GM21717 (cell line): ENCODE results near the gene GABRR2.

Experiments used
- ATAC-seq: cut with Tn5 transposase; IDR thresholded peaks from one replicate; pipeline ENCODE4 v1.9.1; 2021; ENCODE audit warnings: mild to moderate bottlenecking, moderate library complexity; ENCODE audit not compliant: unreplicated experiment

The GABRR2 gene

DNA sequence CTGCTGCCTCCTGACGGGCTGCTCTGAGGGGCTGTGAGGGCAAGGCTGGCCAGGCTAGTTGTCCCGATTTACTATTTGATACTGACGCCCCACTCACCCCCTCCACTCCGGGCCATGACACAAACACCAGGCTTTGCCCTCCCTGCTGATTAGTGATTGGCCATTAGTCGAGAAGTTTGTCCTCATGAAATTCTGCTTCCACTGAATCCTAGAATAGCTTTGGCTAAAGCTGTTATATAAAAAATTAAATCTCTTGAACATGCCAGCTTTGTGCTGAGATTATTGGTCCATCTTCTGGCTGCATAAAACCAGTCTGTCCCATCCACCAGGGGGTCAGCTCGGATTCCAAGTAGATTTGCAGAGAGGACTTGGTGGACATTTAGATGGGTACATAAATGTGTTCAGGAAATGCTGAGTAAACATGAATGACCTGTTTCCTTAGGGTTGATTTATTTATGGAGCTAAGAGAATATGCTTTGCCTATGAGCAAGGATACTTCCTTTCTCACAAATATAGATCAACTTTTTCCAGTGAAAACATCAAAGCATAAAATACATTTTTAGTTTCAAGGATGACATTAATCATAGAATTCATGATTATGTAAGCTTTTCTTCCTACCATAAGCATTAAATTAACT, at the start of gene GABRR2:
Gene GABRR2, minus strand, starts transcription at position 51 of the 637 bp plus-strand sequence. CDS start 134 bp downstream, outside the sequence.
- ATAC-seq, result no peak

DNA sequence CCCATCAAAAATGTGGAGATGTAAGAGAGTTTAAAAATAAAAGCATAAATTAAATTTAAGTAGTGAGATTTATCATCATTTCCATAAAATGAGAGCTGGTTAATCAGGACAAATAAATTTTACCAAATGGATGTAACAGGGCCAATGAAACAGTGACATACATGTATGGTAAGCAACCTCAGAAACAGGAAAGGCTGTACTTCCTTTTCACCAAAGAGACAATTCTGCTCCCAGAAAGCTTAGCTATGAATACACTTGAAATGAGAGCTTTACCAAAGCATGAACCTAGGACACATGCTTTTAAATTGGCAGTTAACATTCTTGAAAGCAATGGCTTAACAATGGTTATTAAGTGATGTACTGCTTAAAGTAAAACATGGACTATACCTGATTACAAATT, 49.5 kb upstream of the GABRR2 start:
- no peak for ATAC-seq

DNA sequence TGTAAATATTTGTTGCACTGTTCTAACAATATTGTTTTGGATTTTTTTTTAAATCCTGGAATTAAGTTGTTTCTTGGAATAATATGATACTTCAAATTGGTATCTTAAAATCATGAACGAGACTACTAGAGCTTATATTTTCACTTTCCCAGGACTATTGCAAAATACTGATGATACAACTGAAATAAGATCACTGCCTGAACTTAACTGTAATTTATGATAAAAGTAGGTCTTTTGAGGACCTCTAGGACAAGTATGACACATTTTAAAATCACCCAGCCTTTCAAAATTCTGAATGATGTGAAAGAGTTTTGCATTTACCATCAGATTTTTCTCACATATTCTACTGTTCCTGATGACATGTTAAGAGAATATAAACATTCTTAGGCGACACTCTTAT, 46.1 kb upstream of the GABRR2 start:
- no peak for ATAC-seq

DNA sequence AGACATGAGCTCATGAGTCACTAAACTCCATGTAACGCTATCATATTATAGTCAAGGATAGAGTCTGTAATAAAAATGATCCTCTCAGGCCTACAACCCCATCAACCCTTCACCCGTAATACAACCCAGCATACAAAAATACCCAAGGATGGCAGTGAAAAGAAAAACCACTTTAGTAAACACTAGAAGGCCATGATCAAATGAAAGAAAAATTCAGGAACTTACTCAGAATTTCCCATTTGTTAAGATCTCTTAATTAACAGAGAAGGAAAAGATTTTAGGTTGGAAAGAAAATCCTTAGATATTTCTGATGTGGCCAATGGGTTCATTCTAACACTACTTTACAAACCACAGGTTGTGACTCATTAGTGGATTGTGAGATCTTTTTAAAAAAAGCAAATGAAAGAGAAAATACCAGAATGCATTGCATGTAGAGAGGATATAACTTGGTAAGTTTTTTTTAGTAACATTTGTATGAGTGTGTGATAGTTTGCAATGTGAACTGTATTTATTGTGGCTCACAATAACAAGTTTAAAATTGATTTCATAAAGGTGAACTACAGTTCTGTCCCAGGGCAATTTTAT, 45.4 kb upstream of the GABRR2 start:
- ATAC-seq, result no peak

DNA sequence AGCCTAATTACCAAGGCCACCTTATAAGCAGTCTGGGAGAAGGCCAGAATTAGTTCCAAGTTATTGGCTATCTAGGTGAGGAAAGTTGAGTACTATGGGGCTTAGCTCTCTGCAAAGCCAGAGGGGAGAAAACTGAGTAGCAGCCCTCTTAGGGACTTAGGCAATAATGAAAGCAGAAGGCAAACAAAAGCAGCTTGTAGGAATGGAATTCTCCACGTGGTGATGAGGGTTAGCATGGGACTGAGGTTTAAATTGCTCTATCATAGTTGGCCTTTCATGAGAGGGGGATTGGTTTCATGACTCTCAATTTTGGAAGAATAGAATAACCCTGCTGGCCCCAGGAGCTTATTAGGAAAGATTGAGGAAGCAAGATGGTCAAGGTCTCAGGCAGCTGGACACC, 44.5 kb upstream of the GABRR2 start:
- ATAC-seq, result no peak

DNA sequence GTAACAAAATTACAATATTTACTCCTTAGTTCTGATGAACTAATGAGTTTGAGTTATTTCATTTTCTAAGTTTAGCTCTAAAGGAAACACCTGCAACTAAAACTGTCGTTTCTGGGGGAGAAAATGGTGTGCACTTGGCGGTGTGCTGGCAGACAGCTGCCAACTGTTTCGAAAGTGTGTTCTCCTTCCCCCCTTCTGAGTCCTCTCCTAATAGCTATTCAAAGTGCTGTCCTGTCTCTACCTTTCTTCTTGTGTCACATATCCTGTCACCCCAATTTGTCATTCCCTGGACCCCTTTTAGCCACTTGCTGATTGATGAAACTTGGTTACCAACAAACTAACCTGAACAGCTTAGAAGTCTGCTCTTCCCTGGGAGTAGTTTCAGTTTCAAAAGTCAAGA, 42.3 kb upstream of the GABRR2 start:
- ATAC-seq, result peak; percentile 54

DNA sequence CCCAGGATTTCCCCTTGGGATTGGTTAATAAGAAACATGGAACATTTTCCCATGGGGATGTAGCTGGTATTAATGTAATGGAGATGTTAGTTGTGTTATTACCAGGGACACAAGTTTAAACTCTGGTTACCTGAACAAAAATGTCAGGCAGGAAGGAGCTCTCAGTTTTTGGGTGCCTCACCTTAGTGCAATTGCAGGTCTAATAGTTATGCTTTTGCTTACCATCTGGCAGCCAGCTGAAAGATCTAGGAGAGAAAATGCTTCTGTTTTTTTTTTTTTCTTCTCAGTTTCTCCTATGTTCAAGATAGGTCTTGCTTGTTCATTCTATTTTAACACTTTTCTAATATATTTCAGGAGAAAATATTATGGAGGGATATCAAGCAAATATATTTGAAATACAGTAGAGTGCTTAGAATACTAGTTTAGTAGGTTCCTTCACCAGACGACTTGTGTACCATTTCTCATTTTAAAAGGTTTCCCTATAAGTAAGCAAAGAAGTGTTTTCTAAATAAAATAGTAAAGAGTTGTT, 41.6 kb upstream of the GABRR2 start:
- no peak for ATAC-seq

DNA sequence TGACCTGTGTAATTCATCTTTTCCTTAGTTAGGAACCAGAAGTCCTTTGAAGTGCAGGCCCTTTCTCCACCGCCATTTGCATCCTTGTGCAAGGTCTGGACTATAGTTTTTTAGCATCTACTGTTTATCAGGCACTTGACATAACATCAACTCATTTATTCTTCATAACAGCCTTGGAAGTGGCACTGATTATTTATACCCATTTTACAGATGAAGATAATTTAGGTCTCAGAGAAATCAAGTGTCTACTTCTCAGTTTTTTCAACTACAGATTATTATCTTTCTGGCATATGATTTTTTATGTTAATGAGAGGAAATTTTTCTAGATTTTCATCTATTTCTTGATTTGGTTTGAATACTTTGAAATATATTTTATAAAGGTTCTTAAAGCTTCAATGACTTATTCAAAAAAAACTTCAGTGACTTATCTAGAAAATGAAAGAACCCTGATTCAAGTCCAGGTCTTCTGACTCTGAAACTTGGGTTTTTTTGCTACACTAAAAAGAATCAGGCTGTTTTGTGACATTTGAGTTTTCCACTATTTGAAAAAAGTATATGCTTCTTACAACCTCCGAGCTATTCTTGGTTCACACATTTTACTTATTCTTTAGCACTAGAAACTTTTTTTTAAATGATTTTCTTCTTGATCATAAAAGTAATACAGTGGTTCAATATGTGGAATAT, 40.6 kb upstream of the GABRR2 start:
- ATAC-seq, result no peak

DNA sequence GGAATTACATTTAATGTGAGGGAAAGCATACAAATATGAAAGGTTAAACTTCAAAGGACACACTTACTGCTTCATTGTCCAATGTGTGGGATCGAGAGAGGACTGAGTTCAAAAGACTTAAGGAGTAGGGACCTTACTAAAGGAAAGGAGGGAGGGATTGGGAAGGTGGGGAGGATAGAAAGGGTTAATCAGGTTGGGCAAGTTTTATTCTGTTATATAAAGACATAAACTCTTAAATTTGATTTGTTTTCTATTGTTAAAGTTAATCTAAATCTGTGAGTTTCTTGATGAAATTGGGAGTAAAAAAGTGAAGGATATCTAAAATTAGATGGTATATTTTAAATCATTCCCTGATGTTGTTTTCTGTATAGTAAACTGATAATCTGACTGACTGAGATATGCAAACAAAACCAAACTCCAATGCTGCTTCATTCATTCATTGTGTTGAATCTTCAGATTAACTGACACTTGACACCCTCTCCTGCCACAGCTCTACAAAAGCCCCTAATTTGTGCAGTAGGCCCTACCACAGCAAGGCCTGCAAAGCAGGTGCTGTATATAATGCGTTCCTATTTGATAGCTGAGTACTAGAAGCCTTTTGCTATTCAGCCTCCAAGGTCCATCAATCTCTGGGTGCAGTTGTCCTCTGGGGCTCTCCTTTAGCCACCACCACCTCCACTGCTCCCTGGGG, 38.7 kb upstream of the GABRR2 start:
- ATAC-seq, result no peak

DNA sequence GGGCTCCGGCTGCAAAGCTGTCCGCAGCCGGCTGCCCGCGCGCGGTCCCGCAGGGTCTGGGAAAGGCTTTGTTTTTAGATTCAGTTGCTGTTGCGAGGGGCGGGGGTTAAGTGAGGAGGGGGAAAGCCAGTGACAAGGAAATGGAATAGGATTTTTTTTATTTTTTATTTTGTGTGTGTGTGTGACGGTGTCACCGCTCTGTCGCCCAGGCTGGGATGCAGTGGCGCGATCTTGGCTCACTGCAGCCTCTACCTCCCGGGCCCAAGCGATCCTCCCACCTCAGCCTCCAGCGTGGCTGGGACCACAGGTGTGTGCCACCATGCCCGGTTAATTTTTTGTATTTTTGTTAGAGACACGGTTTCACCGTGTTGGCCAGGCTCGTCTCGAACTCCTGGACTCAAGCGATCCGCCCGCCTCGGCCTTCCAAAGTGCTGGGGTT, 38.0 kb upstream of the GABRR2 start:
- ATAC-seq, result no peak

DNA sequence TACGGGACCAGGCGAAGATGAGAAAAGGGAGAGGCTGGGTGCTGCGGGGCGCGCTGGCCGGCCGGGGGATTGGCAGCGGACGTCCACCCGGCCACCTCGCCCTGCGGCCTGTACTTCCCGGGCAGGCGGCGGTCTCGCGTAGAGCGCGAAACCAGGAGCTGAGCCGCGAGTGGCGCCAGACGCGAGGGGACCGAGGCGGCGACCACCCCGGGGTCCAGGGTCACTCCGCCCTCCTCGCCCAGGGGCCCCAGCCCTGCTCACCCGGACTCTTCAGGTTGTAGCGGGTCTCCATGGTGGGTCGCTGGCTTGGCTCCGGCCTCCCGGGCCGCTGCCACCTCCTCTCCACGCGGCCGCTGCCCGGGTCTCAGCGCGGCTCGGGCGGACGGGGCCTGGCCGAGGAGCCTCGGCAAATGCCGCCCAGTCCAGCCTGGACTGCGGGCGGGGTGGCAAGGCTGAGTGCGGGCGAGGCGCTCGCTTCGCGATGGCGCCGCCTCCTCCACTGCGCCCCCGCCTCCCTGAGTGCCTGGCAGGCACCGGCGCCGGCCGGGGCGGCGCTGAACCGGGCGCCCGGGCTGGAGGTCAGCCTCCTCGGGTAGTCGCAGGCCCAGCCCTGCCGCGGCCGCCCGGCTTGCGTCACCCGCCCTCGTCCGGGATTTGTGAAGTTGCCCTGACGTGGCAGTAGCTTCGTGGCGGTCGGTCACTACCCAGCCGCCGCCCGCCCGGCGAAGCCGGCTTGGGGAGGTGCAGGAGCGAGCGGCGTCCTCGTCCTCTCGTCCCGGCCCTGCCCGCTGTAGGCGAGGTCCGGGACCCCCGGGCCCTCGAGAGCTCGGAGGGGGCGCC, 37.4 kb upstream of the GABRR2 start, which contains the start of gene UBE2J1:
Gene UBE2J1, minus strand, starts transcription at position 445 of the 840 bp plus-strand sequence. Its CDS starts 153 bp downstream, at position 292.
- ATAC-seq, result no peak

DNA sequence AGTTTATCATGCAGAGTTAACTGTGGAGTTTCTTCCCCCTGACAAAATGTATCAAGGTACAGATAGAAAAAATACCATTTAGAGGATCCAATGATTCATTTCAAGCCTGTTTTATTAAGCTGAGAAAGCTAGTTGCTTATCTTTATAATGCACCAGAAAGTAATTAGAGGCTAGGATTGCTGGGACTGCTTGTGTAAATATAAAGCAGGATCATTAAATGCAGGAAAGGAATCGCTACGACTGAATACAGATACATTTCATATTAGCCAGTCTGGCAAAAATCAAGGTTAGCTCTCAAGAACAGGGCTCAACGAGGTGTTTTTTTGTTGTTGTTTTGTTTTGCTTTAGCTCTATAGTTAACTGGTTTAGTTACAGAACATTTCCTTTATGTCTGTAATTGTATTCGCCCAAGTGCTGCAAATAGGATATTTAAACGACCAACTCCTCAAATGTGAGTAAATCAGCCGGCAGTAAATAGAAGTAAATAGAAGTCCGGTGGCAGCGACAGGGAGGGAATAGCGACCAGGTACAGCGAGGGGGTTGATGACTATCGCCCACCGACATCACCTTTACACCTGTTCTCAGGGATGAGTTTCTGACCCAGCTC, 36.7 kb upstream of the GABRR2 start:
- no peak for ATAC-seq

DNA sequence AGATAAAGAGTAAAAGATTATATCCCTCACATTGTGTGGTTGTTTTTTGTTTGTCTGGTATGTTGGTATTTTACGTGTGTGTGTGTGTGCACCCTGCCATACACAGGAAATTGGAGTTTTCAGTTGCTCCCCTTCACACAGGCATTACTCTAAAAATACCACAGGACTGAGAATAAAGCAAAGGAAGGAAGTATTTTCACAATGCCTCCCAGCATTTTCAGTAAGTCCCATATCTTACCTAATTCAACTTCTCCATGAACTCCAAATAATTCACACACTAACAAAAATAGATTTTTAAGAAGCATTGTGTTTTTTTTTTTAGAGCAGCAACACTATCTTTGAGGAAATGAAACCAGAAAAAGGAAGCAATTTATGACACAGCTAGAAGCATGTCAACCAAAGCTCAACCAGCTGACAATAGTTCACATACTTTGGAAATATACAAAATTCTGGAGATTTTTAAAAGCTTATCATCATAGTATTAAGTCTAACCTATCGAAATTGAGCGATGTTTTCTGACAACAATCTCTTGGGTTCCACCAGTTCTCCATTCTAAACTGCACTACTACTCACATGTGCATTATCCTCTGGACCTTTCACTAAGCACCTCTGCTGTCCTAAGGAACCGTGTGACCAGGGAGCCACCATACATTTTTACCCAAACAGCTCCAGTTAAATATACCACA, 35.3 kb upstream of the GABRR2 start:
- peak; percentile 29 for ATAC-seq

DNA sequence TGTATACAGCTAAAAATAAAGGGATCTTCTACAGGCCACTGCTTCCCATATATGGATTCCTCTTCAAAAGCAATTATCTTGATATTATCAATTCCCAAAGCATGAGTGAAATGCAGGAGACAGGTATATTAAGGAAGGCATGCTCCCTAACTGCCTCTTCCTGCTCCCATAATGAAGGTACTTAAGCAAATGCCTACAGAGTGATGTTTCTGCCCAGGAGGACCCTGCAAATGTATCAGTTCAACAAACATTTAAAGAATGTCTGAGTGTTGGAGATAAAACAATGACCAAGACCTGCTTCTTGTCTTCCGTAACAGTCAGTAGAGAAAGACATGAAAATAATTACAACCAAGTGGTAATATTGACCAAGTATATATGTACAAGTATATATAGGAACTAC, 33.3 kb upstream of the GABRR2 start:
- ATAC-seq, result no peak

DNA sequence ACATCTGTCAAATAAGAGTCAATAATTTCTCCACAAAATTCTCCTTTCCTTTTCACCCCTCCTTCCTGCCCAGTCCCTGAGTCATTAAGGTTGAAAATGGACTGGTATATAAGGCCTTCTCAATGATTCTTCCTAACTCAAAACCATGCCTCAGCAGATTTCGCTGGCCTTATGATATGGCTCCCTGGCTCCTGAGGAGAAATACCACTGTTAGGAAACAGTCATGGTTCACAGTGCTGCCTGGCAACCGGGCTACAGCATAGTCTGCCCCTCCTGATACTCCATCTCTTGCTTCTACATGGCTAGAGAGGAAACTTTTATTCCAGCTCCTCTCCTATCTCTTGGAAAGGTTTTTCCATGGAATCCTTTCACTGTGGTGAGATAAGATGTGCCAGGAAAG, 32.7 kb upstream of the GABRR2 start:
- no peak for ATAC-seq

DNA sequence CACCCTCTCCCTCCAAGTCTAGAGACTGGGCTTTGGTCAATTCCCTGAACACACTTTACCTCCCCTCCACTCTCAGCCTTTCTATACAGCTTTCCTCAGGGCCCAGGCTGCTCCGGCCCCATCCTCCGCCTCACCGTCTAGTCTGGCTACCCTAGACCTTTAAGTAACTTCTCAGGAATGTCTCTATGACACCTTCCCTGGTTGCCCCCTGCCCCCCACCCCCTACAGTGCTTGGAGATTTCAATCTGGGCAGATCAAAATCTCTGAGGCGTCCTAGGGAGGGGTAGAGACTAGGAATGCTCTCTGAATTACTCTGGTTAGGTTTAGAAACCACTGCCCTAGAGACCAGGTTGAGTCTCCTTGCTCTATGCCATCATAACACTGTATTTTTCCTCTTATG, 31.3 kb upstream of the GABRR2 start:
- no peak for ATAC-seq

DNA sequence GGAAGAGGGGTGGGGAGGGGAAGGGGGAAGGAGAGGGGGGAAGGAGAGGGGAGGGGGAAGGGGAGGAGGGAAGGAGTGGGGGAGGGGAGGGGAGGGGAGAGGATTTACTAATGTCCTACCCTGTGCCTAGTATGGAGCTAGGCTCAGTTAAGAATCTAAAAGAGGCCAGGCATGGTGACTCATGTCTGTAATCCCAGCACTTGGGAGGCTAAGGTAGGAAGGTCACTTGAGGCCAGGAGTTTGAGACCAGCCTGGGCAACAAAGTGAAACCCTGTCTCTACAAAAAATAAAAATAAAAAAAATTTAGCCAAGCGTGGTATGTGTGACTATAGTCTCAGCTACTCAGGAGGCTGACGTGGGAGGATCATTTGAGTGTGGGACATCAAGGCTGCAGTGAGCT, 24.5 kb upstream of the GABRR2 start:
- ATAC-seq, result no peak

DNA sequence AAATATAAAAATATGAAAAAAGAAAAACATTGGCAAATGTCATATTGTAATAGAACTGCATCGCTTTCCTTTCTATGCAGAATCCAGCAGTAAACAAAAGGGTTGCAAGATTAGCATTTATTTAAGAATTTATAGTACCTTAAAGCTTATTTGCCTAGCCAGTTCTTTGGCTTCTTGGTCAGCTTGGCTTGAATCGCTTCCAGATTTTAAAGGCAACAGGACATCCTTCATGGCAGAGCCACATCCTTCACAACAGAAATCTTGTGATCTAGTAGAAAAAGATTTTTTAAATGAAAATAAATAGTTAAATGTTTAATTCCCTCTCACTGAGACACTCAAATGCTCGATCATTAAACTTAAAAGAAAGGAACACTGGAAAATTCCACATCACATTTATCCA, 20.1 kb upstream of the GABRR2 start:
- ATAC-seq, result no peak

DNA sequence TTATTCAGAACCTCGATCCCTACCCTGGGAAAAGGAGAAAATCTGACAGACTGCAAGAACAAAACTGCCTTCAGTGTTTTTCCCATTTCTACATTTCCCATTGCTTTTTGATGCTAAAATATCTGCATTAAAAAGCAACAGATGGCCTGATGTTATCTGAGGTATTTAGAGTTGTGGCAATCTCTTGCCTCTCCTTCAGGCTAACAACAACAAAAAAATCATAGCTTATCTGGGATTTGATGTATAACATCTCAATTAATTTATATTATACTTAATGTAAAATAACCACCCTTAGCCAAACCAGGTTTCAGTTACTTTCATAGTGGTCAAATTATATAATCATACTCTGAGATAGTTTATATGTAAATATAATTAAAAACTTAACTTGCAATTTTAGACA, 15.8 kb upstream of the GABRR2 start:
- no peak for ATAC-seq

DNA sequence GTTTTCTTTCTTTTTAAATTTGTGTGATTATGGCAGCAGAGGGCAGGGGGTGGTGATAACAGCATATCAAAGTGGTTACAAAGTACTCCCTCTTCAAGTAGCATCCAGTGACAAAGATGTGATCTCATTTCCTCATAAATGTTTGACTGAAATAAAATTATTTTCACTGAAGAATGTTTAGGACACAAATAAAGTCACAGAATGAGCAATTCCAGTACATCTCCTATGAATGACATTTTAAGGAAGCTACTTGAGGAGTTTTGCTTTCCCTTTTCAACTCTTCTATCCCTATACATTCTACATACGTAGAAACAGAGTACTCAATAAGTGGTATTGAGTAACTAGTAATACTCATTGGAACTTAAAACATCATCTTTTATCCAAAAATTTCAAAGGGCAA, 13.9 kb upstream of the GABRR2 start:
- no peak for ATAC-seq
